ENCODE results near the gene PLAC9.

The PLAC9 gene

GRCh38 chr10:80161321-80162083 lies 29.0 kb downstream of the PLAC9 start:
- DNase-seq, result no peak

GRCh38 chr10:80163741-80164341 lies 31.3 kb downstream of the PLAC9 start:
- no peak for DNase-seq

DNA sequence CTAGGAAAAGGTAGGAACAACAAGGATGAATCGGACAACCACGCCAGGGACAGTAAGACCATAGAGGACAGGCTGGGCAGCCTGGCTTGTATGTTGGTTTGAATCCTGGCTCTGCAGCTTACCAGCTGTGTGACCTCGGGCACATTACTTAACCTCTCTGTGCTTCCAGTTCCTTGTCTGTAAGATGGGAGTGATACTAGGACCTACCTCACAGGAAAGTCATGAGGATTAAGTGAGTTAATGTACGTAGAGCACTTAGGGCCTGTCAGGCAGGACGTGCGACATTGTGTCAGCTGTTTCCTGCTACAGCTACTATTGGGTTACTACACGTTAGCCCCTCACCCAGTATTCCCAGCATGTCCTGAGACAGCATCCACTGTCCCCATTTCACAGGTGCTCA lies 32.1 kb downstream of the PLAC9 start:
- DNase-seq, result no peak

GRCh38 chr10:80165173-80165572 lies 32.6 kb downstream of the PLAC9 start:
- DNase-seq, result no peak

- DNase-seq, result no peak
Measured at GRCh38 chr10:80166581-80167470, 34.3 kb downstream of the PLAC9 start.

DNA sequence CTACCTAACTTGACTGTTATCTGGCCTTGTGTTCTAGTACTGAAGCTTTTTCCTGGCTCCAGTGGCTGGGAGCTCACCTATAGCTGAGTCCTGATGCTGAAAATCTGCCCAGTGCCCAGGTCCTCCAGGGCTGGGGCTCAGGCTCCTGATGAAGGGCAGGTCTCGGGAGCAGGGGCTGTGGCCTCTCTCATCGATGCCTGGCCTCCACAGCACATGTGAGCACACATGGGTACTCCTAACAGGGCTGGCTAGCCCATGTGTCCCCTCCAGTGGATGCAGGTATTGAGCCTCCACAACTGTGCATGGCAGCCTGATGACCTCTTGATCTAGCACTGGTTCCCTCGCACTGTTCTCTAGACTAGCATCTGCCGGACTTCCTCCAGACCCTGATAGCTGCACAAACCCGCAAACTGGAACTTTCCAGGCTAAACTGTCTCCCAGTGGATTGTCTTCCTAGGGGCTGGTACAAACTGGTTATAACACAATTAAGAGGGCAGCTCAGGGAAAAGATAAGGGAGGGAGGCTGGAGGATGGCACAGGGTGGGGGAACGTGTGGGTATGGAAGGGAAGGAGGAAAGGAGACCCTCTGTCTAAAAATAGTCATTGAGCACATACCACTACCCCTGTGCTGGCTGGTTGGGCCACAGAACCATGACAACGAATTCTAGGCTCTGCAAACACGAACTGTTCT lies 35.1 kb downstream of the PLAC9 start:
- DNase-seq, result no peak

GRCh38 chr10:80168162-80168511 lies 35.6 kb downstream of the PLAC9 start:
- no peak for DNase-seq

GRCh38 chr10:80168679-80169380 lies 36.3 kb downstream of the PLAC9 start:
- no peak for DNase-seq

DNA sequence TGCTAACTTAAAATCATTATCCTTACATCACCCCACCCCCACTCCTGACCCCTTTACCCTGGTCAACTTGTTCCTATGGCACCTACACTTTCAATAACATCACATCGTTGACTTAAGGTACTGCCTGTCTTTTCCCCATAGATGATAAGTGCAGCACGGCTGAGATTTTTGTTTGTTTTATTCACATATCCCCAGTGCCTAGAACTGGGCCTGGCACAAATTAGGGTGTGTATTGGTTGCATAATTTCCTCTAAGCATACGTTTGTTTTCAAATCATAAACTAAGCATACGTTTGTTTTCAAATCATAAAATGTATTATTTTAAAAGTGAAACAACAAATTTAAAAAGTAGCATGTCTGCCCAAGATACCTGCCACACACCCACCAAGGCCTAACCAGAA lies 37.5 kb downstream of the PLAC9 start:
- no peak for DNase-seq

- no peak for DNase-seq
Measured at GRCh38 chr10:80170641-80171040, 38.1 kb downstream of the PLAC9 start.

- no peak for DNase-seq
Measured at GRCh38 chr10:80171248-80171660, 38.7 kb downstream of the PLAC9 start.

GRCh38 chr10:80172896-80173295 lies 40.4 kb downstream of the PLAC9 start:
- DNase-seq, result no peak

DNA sequence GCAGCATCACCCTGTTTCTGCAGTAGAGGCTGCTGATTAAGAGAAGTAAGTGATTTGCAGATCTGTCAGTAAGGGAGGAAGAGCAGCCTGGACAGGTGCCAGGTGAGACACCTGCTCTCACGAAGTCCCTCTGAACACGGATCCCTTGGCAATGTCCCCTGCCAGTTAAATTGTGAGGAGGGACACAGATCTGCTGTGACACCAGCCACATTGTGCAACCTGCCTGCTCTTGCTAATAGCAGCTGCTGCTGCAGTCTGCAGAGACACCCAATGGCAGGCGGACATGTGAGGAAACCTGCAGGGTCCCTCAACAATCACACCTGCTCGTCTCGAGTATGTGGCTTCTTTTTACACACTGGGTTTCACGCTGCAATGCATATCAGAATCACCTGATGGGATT lies 40.9 kb downstream of the PLAC9 start:
- no peak for DNase-seq

GRCh38 chr10:80174641-80175395 lies 42.3 kb downstream of the PLAC9 start:
- DNase-seq, result no peak

GRCh38 chr10:80176526-80176925 lies 44.0 kb downstream of the PLAC9 start:
- no peak for DNase-seq

DNA sequence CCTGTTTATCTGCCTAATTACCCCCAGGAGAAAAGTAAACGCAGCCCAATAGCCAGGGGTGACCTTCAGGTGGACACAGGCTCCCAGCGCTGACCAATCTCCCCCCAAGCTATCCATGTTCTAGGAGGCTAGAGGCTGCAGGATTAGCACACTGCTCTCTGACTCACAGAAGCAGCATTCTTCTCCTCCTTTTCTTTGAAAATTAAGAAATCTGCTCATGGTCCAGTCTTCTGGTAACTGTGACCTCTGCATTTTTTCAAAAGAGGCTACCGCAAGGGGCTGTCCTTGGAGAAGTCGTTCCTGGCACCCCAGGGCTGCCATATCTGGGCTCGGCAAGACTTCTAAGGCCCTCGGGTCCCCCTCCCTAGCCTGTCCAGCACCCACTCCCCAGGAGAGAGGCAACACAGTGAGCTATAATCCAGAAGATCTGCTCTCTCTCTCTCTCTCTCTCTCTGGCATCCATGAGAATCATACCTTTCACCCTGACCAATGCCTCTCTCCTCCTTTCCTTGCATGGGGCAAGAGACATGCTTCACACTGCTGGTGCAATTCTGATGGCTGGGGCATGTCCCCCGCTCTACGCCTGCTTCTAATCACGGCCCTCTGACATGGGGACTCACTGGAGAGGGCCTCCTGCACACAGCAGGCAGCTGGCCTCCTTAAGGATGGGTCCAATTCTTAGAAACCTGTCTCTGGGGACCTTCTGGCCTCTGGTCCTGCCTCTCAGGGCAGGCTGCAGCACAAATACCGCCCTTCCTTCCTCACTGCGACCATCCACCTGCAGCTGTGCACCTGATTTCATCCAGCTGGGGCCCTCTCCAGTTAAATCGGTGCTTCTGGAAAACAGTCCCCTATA lies 45.5 kb downstream of the PLAC9 start:
- DNase-seq, result no peak

- no peak for DNase-seq
Measured at GRCh38 chr10:80182986-80183385, 50.5 kb downstream of the PLAC9 start.

- no peak for DNase-seq
Measured at GRCh38 chr10:80183436-80183835, 50.9 kb downstream of the PLAC9 start.

DNA sequence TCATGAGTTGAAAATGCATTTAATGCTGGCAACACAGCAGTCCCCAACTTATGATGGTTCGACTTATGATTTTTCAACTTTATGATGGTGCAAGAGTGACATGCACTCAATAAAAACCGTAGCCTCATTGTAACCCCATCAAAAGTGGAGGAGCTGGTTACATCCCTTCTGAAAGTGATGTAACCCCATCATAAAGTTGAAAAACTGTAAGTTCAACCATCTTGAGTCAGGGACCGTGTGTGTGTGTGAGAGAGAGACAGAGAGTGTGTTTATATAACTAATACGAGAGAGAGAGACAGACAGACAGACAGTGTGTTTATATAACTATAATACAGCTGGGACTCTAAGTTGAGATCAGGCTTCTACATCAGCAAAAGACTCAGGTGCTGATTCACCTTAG lies 51.8 kb downstream of the PLAC9 start:
- no peak for DNase-seq

GRCh38 chr10:80185578-80186299 lies 53.2 kb downstream of the PLAC9 start:
- DNase-seq, result no peak
